ENCODE results near the gene RNF31.

RNF31 gene

DNA sequence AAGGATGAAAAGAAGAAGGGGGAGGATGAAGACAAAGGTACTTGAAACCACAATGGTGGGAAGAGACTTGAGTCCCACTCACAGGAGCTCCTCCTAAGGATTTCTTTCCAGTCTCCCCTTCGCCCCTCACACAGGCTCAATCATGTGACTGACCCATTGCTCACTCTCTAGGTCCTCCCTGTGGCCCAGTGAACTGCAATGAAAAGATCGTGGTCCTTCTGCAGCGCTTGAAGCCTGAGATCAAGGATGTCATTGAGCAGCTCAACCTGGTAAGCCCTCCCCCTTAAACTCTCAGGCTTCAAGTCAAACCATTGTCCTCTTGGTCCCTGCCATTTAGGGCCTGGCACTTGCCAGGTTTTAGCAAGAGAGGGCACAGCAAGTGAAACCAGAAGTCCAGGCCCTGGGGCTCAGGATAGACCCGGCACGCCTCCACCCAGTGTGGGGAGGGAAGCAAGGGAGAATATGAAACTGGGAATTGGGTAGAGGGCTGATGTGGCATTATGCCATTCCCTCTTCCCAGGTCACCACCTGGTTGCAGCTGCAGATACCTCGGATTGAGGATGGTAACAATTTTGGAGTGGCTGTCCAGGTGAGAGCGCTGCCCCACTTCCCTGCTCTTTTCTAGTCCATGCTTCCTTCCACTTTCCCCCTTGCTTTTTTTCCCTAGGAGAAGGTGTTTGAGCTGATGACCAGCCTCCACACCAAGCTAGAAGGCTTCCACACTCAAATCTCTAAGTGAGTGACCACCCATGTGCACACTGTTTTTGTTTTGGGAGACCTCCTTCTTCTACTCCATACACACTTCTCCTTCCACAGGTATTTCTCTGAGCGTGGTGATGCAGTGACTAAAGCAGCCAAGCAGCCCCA is 9.5 kb upstream of the RNF31 start:
- DNase-seq (ENCODE audit: low spot score), result no peak

DNA sequence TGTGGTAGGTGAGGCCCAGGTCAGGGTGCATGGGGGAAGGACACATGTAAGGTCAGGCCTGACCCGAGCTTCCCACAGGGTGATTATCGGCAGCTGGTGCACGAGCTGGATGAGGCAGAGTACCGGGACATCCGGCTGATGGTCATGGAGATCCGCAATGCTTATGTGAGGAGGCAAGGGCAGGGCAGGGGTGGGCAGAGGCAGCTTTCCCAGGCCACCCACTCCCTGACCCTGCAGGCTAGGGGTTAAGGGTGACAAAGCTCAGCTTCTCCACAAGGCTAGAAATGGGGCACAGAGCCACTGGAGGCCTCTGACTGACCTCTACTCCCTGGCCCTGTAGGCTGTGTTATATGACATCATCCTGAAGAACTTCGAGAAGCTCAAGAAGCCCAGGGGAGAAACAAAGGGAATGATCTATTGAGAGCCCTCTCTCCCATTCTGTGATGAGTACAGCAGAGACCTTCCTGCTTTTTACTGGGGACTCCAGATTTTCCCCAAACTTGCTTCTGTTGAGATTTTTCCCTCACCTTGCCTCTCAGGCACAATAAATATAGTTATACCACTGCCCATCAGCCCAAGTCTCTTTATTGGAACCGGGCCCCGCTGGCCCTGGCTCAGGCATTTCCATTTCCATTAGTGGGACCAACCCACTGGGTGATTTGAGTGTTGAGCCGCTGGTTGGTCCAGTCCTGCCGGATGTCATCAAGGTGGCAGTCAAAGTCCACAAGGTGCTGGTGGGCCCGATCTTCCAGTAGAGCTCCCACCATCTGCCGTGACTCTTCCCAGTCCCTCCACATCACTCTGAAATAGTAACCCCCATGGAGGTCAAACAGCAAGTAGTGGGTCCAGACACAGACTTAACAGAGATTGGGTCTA is 8.7 kb upstream of the RNF31 start:
- DNase-seq (ENCODE audit: low spot score), result no peak

DNA sequence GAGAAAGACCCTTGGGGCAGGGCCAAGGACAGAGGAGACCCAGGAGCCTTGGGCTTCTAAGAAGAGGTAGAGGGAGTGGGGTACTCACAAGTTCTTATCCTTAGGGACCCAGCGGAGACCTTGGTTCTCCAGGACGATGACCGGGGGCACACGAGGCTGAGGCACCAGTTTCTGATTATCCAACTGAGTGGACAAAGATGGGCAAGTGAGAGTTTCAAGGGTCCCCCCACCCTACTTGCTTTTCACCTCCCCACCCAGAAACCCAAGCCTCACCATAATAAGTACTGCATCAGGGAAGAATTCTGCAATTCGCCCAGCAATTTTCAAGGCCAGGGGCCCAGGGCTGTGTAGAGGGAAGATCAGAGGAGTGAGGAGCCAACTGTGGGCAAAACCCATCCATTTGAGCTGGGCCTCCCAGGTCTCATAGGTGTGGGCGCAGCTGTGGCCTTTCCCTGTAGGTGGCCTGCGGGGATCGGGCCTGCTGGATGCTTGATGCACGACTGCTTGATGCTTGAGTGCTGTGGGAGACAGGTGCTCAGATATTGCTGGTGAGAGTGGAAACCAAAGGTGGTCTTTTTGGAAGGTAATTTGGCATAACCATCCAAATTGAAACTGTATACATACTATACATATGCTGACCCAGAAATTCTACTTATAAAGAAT is 7.9 kb upstream of the RNF31 start:
- DNase-seq (ENCODE audit: low spot score), result no peak

DNA sequence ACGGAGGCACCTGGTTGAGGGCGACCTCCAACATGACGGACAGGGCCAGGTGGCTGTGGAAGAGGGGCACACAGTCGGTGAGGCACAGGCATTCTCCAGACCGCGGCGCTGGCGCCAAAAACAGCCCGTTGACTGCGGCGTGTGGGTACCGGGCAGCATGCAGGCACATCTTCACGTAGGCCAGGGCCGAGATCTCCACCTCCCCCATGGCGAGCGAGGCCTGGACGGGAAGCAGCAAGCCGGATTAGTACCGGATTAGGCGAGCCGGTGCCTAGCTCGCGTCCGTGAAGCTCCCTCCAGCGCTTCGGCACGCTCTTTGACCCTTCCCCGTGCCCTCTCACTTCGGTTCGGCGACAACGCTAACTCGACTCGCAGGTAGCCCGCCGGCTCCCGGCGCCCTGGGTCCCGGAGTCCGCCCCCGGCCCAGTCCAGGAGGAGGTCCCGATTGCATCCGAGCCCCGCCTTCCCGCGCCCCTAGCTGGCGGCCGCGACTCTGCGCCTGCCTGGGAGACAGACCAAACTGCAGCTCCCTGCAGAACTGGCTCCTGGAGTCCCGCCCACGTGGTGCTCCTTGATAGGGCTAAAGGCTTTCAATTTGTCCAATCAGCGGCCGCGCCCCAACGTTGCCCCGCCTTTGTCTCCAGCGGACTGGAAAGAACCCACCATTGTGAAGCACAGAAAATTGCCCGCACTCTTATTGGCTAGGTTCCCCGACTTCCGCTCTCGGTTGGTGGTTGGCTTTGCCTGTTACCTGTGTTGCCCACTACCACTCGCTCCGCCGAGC is 6.0 kb upstream of the RNF31 start, which contains the start of gene EMC9:
TSS of gene EMC9 (minus strand) at position 495 of the 784 bp plus-strand sequence. CDS start at position 208, 287 bp downstream.
- DNase-seq (ENCODE audit: low spot score), result peak; percentile 99

DNA sequence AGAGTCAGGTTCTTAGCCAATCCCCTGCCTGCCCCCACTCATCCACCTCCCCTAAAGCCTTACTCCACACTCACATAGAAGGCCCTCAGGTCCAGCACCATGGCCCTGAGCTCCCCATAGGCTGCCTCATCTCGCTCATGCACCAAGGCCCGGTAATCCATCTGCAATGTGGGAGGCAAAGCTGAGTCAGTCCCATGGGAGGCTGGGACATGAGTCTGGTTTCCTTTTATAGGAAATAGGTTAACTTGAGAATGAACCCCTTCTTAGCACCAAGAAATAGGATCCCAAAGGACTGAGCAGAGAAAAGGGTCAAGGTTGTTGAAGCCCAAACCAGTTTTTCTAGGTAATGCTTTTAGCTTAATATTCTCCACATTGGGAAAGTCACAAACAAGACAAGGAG is 3.8 kb upstream of the RNF31 start:
- peak; percentile 57 for DNase-seq (ENCODE audit: low spot score)

DNA sequence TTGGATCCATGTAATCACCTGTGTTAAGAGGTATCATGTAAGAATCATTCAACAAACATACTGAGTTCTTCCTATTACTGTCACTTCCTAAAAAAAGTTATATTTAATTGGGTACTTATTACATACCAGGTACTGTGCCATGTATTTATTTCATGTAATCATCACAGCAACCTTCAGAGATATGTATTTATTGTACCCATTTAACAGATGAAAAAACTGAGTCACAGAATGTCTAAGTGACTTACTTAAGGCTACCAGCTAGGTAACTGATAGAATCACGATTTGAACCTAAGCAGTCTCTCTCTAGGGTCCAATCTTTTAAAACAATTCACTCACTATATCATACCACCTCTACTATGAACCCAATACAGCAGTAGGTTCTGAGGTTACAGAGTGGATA is 2.8 kb upstream of the RNF31 start:
- DNase-seq (ENCODE audit: low spot score), result no peak

DNA sequence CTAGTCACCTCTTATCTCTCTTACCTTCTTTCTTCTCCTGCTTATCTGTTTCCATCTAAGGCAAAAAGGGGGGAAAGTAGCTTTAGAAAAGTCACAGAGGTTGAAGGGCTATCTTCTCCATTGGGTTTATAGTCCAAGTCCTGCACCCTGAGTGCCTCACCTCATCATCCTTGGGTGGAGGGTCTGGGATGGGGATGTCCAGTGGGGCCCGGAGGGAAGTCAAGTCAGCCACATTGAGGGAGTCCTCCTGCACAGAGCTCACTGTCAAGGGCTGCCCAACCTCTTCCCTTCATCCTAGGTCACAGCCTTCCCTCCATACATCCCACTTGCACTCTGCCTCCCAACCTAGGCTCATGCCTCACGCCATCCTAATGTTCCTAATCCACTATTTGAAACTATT is 2.1 kb upstream of the RNF31 start:
- DNase-seq (ENCODE audit: low spot score), result no peak

DNA sequence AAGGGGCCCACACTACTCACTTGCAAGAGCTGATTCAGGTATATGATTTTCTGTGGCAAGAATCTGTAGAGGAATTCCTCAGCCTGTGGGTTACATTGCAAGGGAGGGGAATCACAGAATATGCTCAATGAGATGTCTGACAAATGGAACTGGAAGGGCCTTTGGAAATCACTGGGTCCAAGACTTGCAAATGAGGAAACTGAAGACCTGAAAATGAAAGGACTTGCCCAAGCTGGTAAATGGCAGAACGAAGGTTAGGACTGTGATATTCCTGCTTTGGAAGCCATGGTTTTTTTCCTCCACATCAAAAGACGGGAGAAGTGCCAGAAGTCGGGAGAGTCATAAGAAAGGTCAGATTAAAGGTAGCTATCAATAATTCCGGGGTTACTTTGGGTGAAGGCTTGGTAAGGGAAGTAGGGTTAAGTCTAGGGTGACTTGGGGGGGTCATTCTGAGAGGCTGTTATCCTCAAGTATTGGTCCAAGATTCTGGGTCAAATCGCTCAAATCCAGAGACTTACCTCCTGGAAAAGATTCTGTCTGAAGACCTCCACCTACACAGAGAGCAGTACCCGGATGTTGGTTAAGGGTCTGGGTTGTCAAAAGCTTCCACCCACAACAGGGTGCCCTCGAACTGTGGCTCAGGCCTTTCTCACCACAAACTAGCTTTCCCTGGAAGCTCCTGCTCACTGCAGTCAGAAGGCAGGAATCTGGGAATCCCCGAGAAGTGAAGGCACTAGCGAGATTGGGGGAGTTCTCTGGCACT is 1.4 kb upstream of the RNF31 start:
- DNase-seq (ENCODE audit: low spot score), result peak; percentile 71

DNA sequence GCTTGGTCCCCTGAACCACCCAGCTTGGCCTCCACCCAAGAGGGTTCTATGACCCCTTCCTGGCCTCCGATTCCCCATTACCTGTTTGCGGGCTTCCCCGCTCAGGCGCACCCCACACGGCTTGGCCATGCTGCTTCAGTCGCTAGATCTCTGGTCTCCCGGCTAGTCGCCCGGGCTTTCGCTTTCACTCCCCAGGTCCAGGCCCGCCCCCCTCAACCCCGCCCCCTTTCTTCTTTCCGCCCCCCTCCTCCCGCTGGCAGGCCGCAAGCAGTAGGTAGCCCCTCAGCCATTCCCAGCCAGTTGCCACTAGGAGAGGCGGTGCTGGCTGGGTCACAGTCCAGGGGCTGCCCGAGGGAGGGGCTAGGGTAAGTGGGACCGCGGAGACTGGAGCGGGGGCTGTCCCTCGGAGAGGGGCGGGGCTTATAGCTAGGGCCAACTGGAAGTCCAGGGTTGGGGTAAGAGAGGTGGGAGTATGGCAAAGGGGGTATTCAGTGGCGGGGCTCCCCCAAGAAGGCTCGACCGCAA is 783 bp upstream of the RNF31 start, which contains the start of gene PSME2:
TSS of gene PSME2 (minus strand) at position 158 of the 525 bp plus-strand sequence. CDS start at position 129, 29 bp downstream.
- peak; percentile 96 for DNase-seq (ENCODE audit: low spot score)

DNA sequence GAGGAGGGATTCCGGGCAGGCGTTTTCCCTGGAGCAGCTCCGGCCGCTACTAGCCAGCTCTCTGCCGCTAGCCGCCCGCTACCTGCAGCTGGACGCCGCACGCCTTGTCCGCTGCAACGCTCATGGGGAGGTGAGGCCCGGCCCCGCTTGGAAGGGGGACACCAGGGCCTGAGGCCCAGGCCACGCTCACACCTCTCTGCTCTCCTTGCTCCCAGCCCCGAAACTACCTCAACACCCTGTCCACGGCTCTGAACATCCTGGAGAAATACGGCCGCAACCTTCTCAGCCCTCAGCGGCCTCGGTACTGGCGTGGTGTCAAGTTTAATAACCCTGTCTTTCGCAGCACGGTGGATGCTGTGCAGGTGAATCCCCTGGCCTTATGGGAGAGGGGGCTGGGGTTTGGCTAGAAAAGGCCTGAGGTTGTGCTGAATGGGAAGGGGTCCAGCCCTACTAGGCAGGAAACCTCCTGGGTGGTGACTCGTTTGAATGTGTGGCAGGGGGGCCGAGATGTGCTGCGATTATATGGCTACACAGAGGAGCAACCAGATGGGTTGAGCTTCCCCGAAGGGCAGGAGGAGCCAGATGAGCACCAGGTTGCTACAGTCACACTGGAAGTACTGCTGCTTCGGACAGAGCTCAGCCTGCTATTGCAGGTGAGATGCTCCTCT is 597 bp downstream of the RNF31 start:
- DNase-seq (ENCODE audit: low spot score), result peak; percentile 58

DNA sequence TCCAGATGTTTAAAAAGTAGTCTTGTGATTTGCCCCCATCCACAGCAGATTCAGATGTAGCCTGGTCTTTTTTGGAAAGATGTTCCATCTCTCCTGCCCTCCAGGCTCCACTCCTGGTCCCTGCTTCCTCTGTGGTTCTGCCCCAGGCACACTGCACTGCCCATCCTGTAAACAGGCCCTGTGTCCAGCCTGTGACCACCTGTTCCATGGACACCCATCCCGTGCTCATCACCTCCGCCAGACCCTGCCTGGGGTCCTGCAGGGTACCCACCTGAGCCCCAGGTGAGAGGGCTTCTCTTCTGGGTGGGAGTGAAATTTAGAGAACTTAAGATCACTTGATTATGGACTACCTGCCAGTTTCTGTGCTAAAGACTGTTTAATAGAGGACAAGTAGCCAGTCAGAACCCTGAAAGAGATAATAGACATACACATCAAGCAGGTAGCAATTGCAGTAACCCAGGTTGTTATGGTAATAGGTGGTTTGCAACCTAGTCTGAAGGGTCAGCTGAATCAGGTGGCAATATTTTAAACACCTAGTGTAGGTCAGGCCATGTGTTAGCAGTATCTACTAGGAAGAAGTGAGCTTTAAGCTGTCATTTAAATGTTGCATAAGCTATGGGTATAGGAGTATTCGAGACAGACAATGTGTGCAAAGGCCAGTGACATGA is 2.1 kb downstream of the RNF31 start:
- DNase-seq (ENCODE audit: low spot score), result no peak

DNA sequence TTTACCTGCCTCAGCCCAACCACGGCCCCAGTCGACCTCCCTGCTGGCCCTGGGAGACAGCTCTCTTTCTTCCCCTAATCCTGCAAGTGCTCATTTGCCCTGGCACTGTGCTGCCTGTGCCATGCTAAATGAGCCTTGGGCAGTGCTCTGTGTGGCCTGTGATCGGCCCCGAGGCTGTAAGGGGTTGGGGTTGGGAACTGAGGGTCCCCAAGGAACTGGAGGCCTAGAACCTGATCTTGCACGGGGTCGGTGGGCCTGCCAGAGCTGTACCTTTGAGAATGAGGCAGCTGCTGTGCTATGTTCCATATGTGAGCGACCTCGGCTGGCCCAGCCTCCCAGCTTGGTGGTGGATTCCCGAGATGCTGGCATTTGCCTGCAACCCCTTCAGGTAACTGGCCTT is 2.8 kb downstream of the RNF31 start:
- DNase-seq (ENCODE audit: low spot score), result no peak

DNA sequence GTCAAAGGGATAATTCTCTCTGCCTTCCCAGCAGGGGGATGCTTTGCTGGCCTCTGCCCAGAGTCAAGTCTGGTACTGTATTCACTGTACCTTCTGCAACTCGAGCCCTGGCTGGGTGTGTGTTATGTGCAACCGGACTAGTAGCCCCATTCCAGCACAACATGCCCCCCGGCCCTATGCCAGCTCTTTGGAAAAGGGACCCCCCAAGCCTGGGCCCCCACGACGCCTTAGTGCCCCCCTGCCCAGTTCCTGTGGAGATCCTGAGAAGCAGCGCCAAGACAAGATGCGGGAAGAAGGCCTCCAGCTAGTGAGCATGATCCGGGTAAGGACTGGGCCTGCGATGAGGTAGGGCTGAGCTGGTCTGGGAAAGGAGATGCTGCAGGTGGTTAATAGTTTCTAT is 3.3 kb downstream of the RNF31 start:
- DNase-seq (ENCODE audit: low spot score), result no peak

DNA sequence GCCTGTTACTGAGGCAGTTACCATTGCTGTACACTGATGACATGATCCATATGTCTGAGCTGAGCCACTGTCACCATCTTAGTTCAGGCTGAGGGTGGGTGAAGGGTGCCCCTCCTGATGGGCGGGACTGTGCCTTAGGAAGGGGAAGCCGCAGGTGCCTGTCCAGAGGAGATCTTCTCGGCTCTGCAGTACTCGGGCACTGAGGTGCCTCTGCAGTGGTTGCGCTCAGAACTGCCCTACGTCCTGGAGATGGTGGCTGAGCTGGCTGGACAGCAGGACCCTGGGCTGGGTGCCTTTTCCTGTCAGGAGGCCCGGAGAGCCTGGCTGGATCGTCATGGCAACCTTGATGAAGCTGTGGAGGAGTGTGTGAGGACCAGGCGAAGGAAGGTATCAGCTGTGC is 3.7 kb downstream of the RNF31 start:
- no peak for DNase-seq (ENCODE audit: low spot score)

DNA sequence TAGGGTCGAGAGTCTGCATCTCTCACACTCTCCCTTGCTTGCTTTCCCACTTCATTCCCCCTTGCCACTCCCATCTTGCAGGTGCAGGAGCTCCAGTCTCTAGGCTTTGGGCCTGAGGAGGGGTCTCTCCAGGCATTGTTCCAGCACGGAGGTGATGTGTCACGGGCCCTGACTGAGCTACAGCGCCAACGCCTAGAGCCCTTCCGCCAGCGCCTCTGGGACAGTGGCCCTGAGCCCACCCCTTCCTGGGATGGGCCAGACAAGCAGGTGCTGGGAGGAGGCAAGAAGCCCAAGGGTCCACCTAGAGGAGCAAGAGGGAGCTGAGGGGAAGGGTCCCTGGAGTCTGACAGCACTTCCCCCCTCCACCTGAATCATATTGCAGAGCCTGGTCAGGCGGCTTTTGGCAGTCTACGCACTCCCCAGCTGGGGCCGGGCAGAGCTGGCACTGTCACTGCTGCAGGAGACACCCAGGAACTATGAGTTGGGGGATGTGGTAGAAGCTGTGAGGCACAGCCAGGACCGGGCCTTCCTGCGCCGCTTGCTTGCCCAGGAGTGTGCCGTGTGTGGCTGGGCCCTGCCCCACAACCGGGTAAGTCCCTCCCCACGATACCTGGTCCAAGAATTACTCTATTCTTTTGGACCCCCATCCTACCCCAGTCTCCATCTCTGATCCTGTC is 4.2 kb downstream of the RNF31 start:
- no peak for DNase-seq (ENCODE audit: low spot score)

DNA sequence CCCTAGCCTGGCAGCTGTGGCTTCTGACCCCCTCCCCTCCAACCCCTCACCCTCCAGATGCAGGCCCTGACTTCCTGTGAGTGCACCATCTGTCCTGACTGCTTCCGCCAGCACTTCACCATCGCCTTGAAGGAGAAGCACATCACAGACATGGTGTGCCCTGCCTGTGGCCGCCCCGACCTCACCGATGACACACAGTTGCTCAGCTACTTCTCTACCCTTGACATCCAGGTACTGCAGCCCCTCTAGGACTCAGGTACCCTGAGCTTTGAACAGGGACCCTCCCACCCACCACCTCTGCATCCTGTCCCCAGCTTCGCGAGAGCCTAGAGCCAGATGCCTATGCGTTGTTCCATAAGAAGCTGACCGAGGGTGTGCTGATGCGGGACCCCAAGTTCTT is 7.8 kb downstream of the RNF31 start:
- DNase-seq (ENCODE audit: low spot score), result no peak

DNA sequence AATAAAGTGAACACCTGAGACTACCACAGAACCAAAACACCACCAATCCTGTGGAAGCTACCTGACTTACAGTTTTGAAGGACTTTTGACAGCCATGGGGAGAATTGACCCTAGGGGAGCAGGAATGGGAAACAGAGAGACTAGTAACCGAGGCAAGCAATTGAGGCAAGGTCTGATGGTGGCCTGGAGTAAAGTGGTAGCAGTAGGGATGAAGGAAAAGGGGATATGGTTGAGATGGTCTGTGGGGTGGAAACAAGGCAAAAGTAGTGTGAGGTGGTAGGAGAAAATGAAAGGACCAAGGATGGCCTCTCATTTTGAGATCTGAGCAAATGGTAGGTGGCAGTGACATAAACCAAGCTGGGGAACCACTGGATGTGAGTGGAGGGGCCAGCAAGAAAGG is 9.5 kb downstream of the RNF31 start:
- no peak for DNase-seq (ENCODE audit: low spot score)

DNA sequence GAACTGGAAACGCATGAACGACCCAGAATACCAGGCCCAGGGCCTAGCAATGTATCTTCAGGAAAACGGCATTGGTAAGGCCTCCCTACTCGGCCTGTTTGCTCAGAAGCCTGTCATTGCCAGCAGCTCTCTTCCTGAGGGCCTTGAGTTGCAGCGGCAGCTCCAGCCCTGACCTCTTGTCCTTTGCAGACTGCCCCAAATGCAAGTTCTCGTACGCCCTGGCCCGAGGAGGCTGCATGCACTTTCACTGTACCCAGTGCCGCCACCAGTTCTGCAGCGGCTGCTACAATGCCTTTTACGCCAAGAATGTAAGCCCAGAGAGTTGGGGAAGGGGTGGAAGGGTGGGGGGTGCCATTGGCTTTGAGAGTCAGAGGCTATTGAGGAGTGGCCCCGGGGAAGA is 10.0 kb downstream of the RNF31 start:
- DNase-seq (ENCODE audit: low spot score), result no peak

Data from RKO (cell line).